Pericardium fibroblast (primary cell): ENCODE results near the gene RGS14. TPM values are rescaled to one million over a fixed set of nuclear protein-coding genes. Genes with fewer than 3 reads are reported as not detected.

Source experiments
- total RNA-seq: library from RNA; depleted of rRNA; stranded (reverse); fragments of >200 nt; gene quantifications from 2 replicates; pipeline ENCODE4 v1.2.3, GENCODE V29; 2015

Gene RGS14
- total RNA-seq, result 12.9 and 16.6 TPM in 2 replicates

GRCh38 chr5:177357459-177358351, at the start of gene RGS14:
RGS14 (plus strand) TSS chr5:177357924; CDS start chr5:177358025, 101 bp downstream.

GRCh38 chr5:177311723-177312648, 45.7 kb upstream of the RGS14 start, which contains the start of gene MXD3:
MXD3 (minus strand) TSS chr5:177311898; CDS start chr5:177311830, 68 bp downstream.

GRCh38 chr5:177351392-177352329, 6.1 kb upstream of the RGS14 start, which contains the start of gene LMAN2:
LMAN2 (minus strand) TSS chr5:177351668; CDS start chr5:177351647, 21 bp downstream.

GRCh38 chr5:177384134-177384533, 26.4 kb downstream of the RGS14 start, which contains the start of gene SLC34A1:
SLC34A1 (plus strand) TSS chr5:177384434; CDS start chr5:177385742, 1,308 bp downstream.

GRCh38 chr5:177399997-177400868, 42.5 kb downstream of the RGS14 start, which contains the start of gene PFN3:
PFN3 (minus strand) TSS chr5:177400661; CDS start chr5:177400576, 85 bp downstream.

GRCh38 chr5:177409043-177409801, 51.5 kb downstream of the RGS14 start, which contains the start of gene F12:
F12 (minus strand) TSS chr5:177409564; CDS start chr5:177409527, 37 bp downstream.

Other genes starting within 250 kb of the RGS14 start
- 17.3 and 19.3 TPM in 2 replicates for gene NSD1, start 224.2 kb upstream of the RGS14 start, total RNA-seq
- gene RAB24, start 54.2 kb upstream of the RGS14 start, total RNA-seq, result 26.6 and 28.8 TPM in 2 replicates
- 85.7 and 98.8 TPM in 2 replicates for gene PRELID1, start 54.1 kb upstream of the RGS14 start, total RNA-seq
- 3.4 and 7.7 TPM in 2 replicates for gene MXD3, start 46.0 kb upstream of the RGS14 start, total RNA-seq
- 195 and 277 TPM in 2 replicates for gene LMAN2, start 6.3 kb upstream of the RGS14 start, total RNA-seq
- gene SLC34A1, start 26.5 kb downstream of the RGS14 start, total RNA-seq, result not detected in 2 replicates
- gene PFN3, start 42.7 kb downstream of the RGS14 start, total RNA-seq, result not detected in 2 replicates
- 0.47 and 2.2 TPM in 2 replicates for gene F12, start 51.6 kb downstream of the RGS14 start, total RNA-seq
- gene GRK6, start 68.8 kb downstream of the RGS14 start, total RNA-seq, result 18.0 and 19.2 TPM in 2 replicates
- 11.8 and 15.1 TPM in 2 replicates for gene PRR7, start 88.9 kb downstream of the RGS14 start, total RNA-seq
- 170 and 224 TPM in 2 replicates for gene DBN1, start 115.7 kb downstream of the RGS14 start, total RNA-seq
- gene PDLIM7, start 139.7 kb downstream of the RGS14 start, total RNA-seq, result 195 and 378 TPM in 2 replicates
- 0.34 and 0.93 TPM in 2 replicates for gene DOK3, start 151.9 kb downstream of the RGS14 start, total RNA-seq
- gene DDX41, start 159.0 kb downstream of the RGS14 start, total RNA-seq, result 77.8 and 102 TPM in 2 replicates
- 31.7 and 48.8 TPM in 2 replicates for gene FAM193B, start 196.6 kb downstream of the RGS14 start, total RNA-seq
- 123 and 174 TPM in 2 replicates for gene TMED9, start 234.3 kb downstream of the RGS14 start, total RNA-seq
- 25.4 and 44.9 TPM in 2 replicates for gene B4GALT7, start 242.2 kb downstream of the RGS14 start, total RNA-seq